HG03354 (cell line): ENCODE results near the gene ATP8B4.
"Not testable (repeated sequence)": the region's sequence is repeated elsewhere in the genome, so short reads cannot be mapped to it uniquely, and the experiment has no call there.

ENCODE experiments used
- ATAC-seq: cut with Tn5 transposase; IDR thresholded peaks from one replicate; pipeline ENCODE4 v1.9.1; 2021; ENCODE audit warnings: mild to moderate bottlenecking; ENCODE audit not compliant: unreplicated experiment, poor library complexity, severe bottlenecking

The ATP8B4 gene, protein sequence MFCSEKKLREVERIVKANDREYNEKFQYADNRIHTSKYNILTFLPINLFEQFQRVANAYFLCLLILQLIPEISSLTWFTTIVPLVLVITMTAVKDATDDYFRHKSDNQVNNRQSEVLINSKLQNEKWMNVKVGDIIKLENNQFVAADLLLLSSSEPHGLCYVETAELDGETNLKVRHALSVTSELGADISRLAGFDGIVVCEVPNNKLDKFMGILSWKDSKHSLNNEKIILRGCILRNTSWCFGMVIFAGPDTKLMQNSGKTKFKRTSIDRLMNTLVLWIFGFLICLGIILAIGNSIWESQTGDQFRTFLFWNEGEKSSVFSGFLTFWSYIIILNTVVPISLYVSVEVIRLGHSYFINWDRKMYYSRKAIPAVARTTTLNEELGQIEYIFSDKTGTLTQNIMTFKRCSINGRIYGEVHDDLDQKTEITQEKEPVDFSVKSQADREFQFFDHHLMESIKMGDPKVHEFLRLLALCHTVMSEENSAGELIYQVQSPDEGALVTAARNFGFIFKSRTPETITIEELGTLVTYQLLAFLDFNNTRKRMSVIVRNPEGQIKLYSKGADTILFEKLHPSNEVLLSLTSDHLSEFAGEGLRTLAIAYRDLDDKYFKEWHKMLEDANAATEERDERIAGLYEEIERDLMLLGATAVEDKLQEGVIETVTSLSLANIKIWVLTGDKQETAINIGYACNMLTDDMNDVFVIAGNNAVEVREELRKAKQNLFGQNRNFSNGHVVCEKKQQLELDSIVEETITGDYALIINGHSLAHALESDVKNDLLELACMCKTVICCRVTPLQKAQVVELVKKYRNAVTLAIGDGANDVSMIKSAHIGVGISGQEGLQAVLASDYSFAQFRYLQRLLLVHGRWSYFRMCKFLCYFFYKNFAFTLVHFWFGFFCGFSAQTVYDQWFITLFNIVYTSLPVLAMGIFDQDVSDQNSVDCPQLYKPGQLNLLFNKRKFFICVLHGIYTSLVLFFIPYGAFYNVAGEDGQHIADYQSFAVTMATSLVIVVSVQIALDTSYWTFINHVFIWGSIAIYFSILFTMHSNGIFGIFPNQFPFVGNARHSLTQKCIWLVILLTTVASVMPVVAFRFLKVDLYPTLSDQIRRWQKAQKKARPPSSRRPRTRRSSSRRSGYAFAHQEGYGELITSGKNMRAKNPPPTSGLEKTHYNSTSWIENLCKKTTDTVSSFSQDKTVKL

DNA sequence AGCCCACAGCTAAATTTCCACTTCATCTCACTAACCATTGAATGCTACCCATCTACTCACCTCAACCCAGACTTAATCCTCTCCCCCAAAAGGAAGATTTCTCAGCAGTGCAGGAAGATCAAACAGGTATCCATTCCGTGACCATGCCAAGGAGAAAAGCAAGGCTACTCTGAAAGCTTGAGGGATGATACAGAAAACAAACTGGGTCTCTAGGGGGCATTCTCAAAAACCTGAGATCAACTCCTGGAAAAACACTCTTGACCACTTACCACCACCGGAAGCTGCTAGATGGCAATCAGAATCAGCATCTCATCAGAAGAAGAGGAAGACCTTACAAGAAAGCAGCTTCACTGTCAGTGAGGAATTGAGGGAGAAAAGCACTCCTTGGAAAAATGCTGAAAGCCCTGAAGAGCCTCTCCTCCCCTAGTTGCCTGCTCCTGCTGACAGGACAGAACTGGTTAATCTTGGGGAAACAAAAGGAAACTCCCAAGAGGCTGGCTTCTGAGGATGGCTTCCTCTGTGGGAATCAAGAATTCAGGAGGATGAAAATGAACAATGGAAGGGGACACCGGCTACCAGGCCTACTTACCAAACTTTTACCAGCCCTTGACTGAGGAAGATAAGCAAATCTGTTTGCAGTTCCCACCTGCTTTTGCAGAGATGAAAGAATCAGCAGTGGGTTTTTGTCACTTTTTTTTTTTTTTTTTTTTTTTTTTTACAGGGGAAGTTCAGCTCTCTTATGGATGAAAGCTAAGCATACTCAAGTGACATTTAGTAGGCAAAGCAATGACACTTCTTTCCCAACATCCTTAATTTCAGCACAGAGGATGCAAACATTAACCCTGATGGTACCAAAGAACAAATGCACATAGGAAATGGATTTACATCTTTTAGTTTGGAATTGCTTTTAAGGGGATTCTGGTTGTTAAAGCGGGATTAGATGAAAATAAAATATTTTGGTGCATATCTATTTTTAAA, at the start of gene ATP8B4:
TSS of gene ATP8B4 (minus strand) at position 171 of the 978 bp plus-strand sequence. CDS start 12,267 bp downstream, outside the sequence.
- no peak for ATAC-seq

DNA sequence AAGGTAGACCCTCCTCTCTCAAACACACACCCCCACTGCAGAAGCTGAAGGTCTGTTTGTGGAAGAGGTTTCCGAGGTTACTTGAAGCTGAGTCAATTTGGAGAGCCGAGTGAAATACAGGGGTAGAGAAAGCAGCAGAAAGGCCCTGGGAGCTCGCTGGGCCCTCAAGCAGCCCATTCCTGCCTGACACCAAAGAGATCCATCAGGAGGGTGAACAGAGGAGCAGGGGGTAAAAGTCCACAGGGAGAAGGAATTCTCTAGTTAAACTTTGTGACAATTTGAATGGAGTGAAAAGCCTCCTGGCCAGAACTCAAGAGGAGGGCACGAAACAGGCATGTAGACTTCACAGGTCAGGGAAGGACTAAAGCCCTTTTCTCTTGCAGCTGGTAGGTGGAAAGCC, 49.3 kb upstream of the ATP8B4 start:
- no peak for ATAC-seq

DNA sequence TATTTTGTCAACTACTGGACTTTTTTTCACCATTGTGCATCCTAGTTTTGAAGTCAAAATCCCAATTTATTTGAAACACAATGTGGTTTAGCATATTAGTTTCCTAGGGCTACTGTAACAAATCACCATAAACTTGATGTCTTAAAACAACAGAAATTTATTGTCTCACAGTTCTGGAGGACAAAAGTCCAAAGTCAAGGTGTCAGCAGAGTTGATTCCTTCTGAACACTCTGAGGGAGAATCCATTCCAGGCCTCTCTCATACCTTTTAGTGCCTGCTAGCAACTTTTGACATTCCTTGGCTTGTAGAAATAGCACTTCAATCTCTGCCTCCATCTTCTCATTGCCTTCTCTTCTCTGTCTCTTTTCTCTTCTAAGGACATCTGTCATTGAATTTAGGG, 48.1 kb upstream of the ATP8B4 start:
- ATAC-seq, result no peak

DNA sequence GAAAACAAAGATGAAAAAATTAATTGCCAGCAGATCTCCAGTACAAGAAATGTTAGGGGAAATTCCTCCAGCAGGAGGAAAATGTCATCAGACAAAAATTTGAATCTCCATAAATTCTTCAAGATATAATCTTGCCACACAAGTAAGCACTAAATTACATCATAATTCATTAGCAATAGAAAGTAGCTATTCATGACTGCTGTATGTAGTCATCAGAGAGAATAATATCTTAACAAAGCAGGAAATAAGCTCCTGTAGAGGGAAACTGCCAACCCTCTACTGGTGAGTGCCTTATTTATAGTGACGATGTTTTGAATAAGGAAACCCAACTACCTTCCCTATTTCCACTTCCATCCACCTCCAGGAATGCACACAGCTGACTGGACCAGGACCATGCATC, 47.2 kb upstream of the ATP8B4 start:
- no peak for ATAC-seq

DNA sequence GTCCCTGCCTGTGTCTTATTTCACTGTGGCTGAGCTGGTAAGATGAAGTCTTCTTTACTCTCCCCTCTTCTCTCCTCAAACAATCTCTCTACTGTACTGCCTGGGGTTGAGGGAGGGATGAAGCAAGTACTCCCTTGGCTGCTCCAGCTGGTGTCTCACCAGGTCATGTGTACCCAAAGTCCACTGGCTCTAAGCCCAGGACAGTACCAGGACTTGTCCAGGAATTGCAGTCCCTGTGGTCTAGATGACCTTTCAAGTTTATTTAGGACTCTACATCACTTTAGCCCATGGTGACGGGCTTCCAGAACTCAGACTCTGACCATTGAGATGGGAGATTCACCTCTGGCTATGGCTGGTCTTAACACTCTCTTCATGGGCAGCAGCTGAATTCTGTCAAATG, 45.4 kb upstream of the ATP8B4 start:
- no peak for ATAC-seq

DNA sequence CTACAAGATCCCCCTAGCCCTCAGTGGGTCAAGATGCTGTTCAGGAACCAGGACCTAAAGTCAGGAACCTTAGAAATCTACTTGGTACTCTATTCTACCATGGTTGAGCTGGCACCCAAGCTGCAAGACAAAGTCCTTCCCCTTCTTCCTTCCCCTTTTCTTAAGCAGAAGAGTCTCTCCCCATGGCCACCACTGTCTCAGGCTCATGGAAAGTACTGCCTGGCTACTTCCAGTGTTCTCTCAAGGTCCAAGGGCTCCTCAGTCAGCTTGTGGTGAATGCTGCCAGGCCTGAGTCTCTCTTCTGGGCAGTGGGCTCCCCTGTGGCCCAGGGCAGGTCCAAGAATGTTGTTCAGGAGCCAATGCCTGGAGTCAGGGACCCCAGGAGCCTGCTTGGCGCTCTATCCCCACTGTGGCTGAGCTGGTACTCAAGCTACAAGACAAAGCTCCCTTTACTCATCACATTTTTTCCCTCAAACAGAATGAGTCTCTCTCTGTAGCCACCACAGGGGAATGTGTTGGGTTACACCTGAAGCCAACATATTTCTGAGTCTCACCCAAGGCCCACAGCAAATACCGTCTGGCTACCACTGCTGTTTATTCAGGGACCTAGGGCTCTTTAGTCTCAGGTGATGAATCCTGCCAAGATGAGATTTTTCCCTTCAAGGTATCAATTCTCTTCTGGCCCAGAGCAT, 44.8 kb upstream of the ATP8B4 start:
- no peak for ATAC-seq

DNA sequence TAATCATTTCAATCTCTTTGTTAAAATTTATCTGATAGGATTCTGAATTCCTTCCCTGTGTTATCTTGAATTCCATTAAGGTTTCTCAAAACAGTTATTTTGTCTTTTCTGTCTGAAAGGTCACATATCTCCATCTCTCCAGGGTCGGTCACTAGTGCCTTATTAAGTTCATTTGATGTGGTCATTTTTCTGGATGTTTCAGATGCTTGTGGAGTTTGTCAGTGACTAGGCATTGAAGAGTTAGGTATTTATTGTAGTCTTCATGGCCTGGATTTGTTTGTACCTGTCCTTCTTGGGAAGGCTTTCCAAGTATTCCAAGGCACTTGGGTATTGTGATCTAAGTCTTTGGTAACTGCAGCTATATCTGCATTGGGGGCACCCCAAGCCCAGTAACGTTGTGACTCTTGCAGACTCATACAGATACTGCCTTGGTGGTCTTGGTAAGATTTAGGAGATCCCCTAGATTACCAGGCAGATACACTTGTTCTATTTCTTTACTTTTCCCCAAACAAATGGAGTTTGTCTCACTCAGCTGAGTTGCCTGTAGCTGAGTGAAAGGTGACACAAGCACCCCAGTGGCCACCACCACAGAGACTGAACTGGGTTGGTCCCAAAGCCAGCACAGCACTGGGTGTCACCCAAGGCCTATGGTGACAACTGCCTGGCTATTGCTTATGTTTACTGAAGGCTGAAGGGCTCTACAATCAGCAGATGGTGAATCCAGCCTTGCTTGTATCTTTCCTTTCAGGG, 44.1 kb upstream of the ATP8B4 start:
- no peak for ATAC-seq

DNA sequence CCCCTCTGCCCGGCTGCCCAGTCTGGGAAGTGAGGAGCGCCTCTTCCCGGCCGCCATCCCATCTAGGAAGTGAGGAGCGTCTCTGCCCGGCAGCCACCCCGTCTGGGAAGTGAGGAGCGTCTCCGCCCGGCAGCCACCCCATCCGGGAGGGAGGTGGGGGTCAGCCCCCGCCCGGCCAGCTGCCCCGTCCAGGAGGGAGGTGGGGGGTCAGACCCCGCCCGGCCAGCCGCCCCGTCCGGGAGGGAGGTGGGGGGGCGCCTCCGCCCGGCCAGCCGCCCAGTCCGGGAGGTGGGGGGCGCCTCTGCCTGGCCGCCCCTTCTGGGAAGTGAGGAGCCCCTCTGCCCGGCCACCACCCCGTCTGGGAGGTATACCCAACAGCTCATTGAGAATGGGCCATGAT, 39.2 kb upstream of the ATP8B4 start:
- ATAC-seq, result not testable (repeated sequence)

DNA sequence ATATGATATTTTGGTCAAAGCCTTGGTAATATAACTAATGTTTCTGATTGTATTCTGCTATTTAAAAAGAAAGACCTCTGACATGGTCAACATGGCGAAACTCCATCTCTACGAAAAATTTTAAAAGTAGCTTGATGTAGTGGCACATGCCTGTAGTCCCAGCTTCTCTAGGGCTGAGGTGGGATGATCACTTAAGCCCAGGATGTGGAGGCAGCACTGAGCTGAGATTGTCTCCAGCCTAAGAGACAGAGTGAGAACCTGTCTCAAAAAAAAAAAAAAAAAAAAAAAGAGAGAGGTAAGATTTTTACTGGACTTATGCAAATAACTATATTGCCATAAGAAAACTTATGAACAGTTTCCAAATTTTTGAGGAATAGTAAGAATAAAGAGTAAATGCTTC, 32.4 kb upstream of the ATP8B4 start:
- no peak for ATAC-seq

DNA sequence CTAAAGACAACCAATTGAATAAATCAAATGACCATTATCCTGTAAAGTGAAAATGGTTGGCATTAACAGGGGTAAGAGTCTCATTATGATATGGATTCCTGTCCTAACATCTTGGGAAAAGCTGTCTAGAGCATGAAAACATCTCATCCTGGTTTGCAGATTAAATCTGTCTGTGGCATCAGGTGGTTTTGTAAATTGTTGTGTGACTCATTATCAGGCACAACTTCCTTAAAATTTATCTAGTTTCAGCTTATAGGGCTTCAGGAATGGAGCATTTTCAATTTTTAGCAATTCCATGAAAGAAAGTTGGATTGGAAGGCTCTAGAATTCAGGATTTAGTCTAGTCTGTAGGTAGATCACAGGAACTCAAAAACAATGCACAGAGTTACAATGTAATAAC, 31.8 kb upstream of the ATP8B4 start:
- no peak for ATAC-seq

DNA sequence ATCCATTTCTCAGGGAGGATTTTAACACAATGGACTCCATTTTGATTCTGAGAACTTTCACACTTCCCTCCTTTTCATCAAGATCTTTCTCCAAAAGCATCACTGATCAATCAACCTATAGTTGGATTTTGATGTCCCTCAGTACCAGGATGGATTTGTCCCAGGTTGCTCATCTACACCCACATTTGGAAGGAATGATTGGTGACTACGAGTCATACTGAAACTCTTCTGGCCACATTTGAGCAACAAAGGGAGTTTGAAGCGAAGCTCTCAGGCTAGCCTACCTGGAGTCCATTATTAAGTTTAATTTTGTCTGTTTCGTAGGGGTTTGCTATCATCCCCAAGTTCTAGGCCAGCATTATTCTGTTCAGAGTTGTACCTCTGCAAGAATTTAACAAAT, 31.3 kb upstream of the ATP8B4 start:
- ATAC-seq, result no peak

DNA sequence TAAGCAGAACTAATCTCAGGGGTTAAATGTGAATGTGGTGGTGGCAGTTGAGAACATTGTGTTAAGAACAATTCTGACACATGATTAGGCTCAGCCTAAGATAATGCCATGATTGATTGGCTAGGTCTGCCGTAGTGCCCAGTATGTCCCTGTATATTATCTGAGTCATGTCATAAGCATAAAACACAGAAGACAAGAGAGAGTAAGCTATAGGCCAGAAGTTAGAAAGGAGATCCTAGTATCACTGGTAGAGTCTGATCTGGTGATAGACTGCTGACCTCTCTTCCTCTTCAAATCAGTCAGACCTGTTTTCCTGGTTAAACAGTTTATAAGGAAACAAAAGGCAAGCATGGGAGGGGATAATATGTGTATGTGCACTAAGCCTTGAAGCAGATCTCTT, 30.1 kb upstream of the ATP8B4 start:
- no peak for ATAC-seq

DNA sequence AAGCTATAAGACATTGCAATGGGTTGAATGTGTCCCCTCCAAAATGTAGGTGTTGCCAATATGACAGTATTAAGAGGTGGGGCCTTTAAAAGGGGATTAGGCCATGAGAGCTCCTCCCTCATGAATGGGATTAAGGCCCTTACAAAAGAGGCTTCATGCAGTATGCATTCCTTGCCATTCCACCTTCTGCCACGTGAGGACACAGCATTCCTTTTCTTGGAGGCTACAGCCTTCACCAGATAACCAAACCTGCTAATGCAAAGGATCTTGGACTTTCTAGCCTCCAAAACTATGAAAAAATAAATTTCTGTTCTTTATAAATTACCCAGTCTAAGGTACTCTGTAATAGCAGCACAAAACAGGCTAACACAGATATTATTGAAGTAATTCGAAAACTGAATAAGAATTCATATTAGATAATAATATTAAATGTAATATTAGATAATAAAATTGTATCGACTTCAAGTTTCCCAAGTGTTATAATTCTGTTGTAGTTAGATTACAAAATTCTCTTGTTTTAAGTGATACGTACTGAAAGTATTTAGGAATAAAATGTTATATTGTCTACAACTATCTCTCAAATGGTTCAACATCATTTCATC, 29.4 kb upstream of the ATP8B4 start:
- no peak for ATAC-seq

DNA sequence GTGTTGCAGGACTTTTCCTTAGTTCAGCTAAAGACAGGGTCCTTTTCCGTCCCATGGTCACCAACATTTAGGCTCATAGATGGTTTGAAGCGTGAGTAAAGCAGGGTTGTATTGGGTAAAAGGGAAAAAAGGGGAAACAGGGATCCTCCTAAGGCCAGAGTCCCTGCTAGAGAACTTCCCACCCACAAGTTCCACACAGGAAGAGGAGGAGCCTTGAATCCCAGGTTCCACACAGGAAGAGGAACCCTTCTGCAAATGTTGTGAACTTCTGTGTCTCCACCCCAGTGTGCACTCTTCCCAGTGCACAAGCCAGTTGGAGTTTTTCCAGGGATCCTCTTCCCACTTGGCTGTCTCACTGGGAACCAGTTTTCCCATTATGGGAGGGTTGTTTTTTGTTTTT, 27.6 kb upstream of the ATP8B4 start:
- ATAC-seq, result no peak

DNA sequence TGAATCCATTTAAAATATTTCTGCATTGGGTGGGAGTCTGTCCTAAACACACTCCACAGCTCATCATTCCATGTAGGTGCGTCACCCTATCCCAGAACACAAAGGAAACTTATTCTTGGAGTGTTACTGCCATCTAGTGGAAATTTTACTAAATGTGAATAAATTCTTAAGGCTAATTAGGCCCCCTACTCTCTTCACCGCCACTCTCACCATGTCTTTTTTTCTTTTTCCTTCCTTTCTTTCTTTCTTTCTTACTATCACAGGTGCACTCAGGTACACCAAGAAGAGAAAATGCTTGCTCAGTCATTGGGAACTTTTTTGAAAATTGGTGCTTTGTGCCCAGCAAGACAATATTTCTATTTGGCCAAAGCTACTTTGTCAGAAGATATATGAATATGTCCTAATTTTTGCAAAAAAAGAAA, 26.4 kb upstream of the ATP8B4 start:
- peak; percentile 64 for ATAC-seq

DNA sequence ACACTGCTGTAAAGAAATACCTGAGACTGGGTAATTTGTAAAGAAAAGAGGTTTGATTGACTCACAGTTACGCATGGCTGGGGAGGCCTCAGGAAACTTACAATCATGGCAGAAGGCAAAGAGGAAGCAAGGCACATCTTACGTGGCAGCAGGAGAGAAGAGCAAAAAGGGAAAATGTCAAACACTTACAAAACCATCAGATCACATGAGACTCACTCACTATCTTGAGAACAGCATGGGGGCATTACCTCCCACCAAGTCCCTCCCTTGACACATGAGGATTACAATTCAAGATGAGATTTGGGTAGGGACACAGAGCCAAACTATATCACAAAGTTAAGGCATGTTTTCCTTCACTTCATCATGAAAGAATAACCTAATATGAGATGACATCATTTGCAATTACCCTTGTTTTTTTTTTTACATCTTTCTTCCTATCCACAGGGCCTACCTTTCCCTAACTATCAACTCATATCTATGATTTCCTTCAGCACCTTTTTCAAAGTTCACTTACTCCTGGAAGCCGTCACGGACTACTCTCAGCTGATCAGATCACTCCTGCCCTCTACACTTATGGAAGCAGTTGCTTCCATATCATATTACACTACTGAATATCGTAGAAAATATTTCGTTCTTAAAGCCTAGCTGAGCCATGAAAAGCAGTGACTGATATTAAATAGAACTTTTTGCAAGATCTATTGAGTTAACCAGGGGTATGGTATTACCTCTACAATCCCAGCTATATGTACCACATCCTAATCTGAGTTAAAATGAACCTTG, 25.5 kb upstream of the ATP8B4 start:
- no peak for ATAC-seq
